Osteocyte (in vitro differentiated cells): ENCODE data around the gene HMCN2. TPM values are rescaled to one million over a fixed set of nuclear protein-coding genes. Genes with fewer than 3 reads are reported as not detected.

Source experiments
- DNase-seq: peaks from one replicate; pipeline ENCODE4 v3.0.0; 2021; ENCODE audit warnings: mixed read lengths; ENCODE audit not compliant: unreplicated experiment; ENCODE audit errors: extremely low spot score
- H3K27ac Mint-ChIP-seq: one replicate; pipeline ENCODE4 v1.8.0; 2021; ENCODE audit warnings: mild to moderate bottlenecking, mixed read lengths; ENCODE audit not compliant: unreplicated experiment
- H3K27me3 Mint-ChIP-seq: one replicate; pipeline ENCODE4 v1.8.0; 2021; ENCODE audit warnings: mixed read lengths; ENCODE audit not compliant: unreplicated experiment
- H3K36me3 Mint-ChIP-seq: one replicate; pipeline ENCODE4 v1.8.0; 2021; ENCODE audit warnings: mixed read lengths; ENCODE audit not compliant: unreplicated experiment
- H3K4me1 Mint-ChIP-seq: one replicate; pipeline ENCODE4 v1.8.0; 2021; ENCODE audit warnings: mixed read lengths; ENCODE audit not compliant: unreplicated experiment
- H3K4me3 Mint-ChIP-seq: one replicate; pipeline ENCODE4 v1.8.0; 2021; ENCODE audit warnings: mild to moderate bottlenecking, moderate library complexity, mixed read lengths; ENCODE audit not compliant: unreplicated experiment
- H3K9me3 Mint-ChIP-seq: one replicate; pipeline ENCODE4 v1.8.0; 2021; ENCODE audit warnings: mixed read lengths; ENCODE audit not compliant: unreplicated experiment
- CTCF ChIP-seq: fragments of 200-600 bp; sonication (generic); IDR thresholded peaks from 2 replicates; pipeline ENCODE4 v1.5.0; 2021; ENCODE audit warnings: antibody characterized with exemption, mild to moderate bottlenecking, moderate library complexity
- total RNA-seq: library from RNA; stranded (reverse); gene quantifications from 2 replicates; pipeline ENCODE4 v1.2.1, GENCODE V29; 2021

Gene HMCN2
- total RNA-seq, 1 donor from 2014 or later: 0.05 TPM

GRCh38 chr9:130444565-130445221, 179.1 kb downstream of the HMCN2 start, which contains the start of gene ASS1:
Gene ASS1 (plus strand): TSS chr9:130444961. CDS start chr9:130452229, 7,268 bp downstream.
- Mint-ChIP-seq H3K27me3 (no peaks in the 10 kb centered on the region), H3K27ac (peak within 1 kb of the TSS; percentile 98), H3K36me3 (peaks cover 3% of the 10 kb centered on the region), H3K4me3 (peak within 1 kb of the TSS; percentile 81), H3K4me1 (peaks cover 40% of the 10 kb centered on the region), H3K9me3 (peaks cover 14% of the 10 kb centered on the region)
- DNase-seq: no peak
- no peak for TF ChIP-seq CTCF

- Mint-ChIP-seq H3K4me1 (peaks cover 45% of the 10 kb centered on the region), H3K4me3 (peak overlapping the region; percentile 81), H3K27ac (peak overlapping the region; percentile 98), H3K36me3 (peaks cover 3% of the 10 kb centered on the region), H3K27me3 (no peaks in the 10 kb centered on the region), H3K9me3 (peaks cover 14% of the 10 kb centered on the region)
- DNase-seq: no peak
- TF ChIP-seq CTCF: no peak
Measured at GRCh38 chr9:130445268-130445983, 179.9 kb downstream of the HMCN2 start.

DNA sequence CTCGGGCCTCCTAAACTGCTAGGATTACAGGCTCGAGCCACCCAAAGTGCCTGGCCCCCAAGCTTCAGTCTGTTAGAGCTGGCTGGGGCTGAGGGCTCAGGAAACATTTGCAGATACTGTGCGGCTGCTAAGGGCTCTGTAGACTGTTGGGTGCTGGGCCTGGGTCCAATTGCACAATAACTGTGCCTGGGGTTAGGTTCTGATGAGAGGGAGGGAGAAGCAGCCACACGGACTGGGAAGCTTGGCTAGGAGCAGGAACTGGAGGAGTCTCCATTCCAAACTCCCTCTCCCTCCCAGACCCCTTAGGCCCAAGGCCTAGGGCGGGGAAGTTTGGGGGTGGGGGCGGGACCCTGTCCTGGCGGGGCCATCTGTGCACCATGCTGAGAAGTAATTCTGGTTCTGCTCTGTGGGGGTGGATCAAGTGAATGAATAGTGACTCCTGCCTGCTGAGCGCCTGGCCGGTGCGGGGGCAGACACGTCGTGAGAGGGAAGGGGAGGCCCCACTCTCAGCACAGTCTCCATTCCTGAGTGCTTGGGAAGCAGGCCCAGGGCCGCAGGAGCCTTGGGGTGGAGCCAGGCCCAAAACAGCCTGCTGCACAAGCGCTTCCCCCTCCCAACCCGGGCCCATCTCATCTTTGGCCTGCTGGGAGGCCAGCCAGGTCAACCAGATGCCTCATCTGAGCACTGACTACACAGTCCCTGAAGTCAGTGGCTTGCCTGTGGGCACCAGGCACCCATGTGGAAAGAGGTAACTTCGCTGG, 180.7 kb downstream of the HMCN2 start:
- peak overlapping the region; percentile 81 for H3K4me3 Mint-ChIP-seq
- H3K36me3 Mint-ChIP-seq: peaks cover 3% of the 10 kb centered on the region
- DNase-seq: no peak
- peaks cover 53% of the 10 kb centered on the region for H3K4me1 Mint-ChIP-seq
- no peak for TF ChIP-seq CTCF
- H3K27me3 Mint-ChIP-seq: no peaks in the 10 kb centered on the region
- peak overlapping the region; percentile 98 for H3K27ac Mint-ChIP-seq
- peaks cover 9% of the 10 kb centered on the region for H3K9me3 Mint-ChIP-seq

GRCh38 chr9:130447193-130447816, 181.7 kb downstream of the HMCN2 start:
- Mint-ChIP-seq H3K4me1 (peaks cover 63% of the 10 kb centered on the region), H3K27ac (peak overlapping the region; percentile 98)

More at GRCh38 chr9:130447193-130447816, 181.7 kb downstream of the HMCN2 start:
- no peaks in the 10 kb centered on the region for H3K27me3 Mint-ChIP-seq
- H3K9me3 Mint-ChIP-seq: no peaks in the 10 kb centered on the region
- peak overlapping the region; percentile 81 for H3K4me3 Mint-ChIP-seq
- H3K36me3 Mint-ChIP-seq: no peaks in the 10 kb centered on the region
- no peak for TF ChIP-seq CTCF
- DNase-seq: no peak
